Upper lobe of left lung (tissue), 6 donors: Measurements from ENCODE around the gene RBM42. TPM values are rescaled to one million over a fixed set of nuclear protein-coding genes. Genes with fewer than 3 reads are reported as not detected.

Source experiments
- ATAC-seq, 2 donors: fragments of 200-7000 bp; cut with Tn5 transposase; one replicate each; pipeline ENCODE4 v1.9.1; 2022; ENCODE audit warnings: mild to moderate bottlenecking in 2 of 2, moderate library complexity in 2 of 2; ENCODE audit not compliant: low FRiP score in 2 of 2
- DNase-seq, 2 donors: peaks; one replicate each; pipeline ENCODE4 v3.0.0-alpha.2; 2019 to 2020
- H3K27ac ChIP-seq, 4 donors: fragments of 200-600 bp; sonication (generic); one replicate each; pipeline ENCODE4 v1.5.1; 2016 to 2019
- H3K27me3 ChIP-seq, 4 donors: fragments of 200-600 bp; sonication (generic); one replicate each; pipeline ENCODE4 v1.5.1; 2017 to 2019
- H3K36me3 ChIP-seq, 4 donors: fragments of 200-600 bp; sonication (generic); one replicate each; pipeline ENCODE4 v1.5.1; 2016 to 2019
- H3K4me1 ChIP-seq, 4 donors: fragments of 200-600 bp; sonication (generic); one replicate each; pipeline ENCODE4 v1.5.1; 2018 to 2019
- H3K4me3 ChIP-seq, 4 donors: fragments of 200-600 bp; sonication (generic); one replicate each; pipeline ENCODE4 v1.5.1; 2017 to 2019; ENCODE audit warnings: mild to moderate bottlenecking in 2 of 4, moderate library complexity in 1 of 4
- H3K9me3 ChIP-seq, 4 donors: fragments of 200-600 bp; sonication (generic); one replicate each; pipeline ENCODE4 v1.5.1; 2018 to 2019
- CTCF ChIP-seq, 6 experiments: fragments of 450-650 bp in 4 of 6; fragments of 200-600 bp in 2 of 6; sonication (generic) in 2 of 6; IDR thresholded peaks; one replicate each; pipeline ENCODE4 v1.5.1; 2016 to 2019; ENCODE audit warnings: antibody characterized with exemption in 6 of 6
- EP300 ChIP-seq, 4 donors: sonication (generic); formaldehyde crosslinking; IDR thresholded peaks; one replicate each; pipeline ENCODE4 v1.5.1; 2017; ENCODE audit warnings: antibody characterized with exemption in 4 of 4, control low read depth in 2 of 4
- POLR2A ChIP-seq, 4 donors: fragments of 450-650 bp; IDR thresholded peaks; one replicate each; pipeline ENCODE4 v1.5.1; 2016 to 2017; ENCODE audit warnings: antibody characterized with exemption in 4 of 4, mild to moderate bottlenecking in 2 of 4
- POLR2AphosphoS5 ChIP-seq, 2 donors: sonication (generic); formaldehyde crosslinking; IDR thresholded peaks; one replicate each; pipeline ENCODE4 v1.5.1; 2017; ENCODE audit warnings: antibody characterized with exemption in 2 of 2
- WGBS, 2 donors: methylation state at CpG; one replicate each; pipeline ENCODE4 v1.1.5; 2017 to 2018; 5-methylcytosine and 5-hydroxymethylcytosine counted together
- total RNA-seq, 6 donors: library from RNA; depleted of rRNA in 4 of 6; stranded (reverse); fragments of >200 nt in 4 of 6; gene quantifications; one replicate each; pipeline versions ENCODE4 v1.1.0 to v1.2.1, GENCODE V29; 2016 to 2021
- donor health status: DM: no; HTN: no; CAD: no; lungs with moderate emphysema.
- donor health status: DM: no; HTN: yes; CAD: no; lungs with severe emphysema.

The RBM42 gene
- total RNA-seq, 6 donors from 2014 or later: 37.7 to 80.3 (median 71.3) TPM

- H3K27ac ChIP-seq: no peak overlapping the region
- no peaks in the 10 kb centered on the region for H3K4me1 ChIP-seq
- no peaks in the 10 kb centered on the region for H3K27me3 ChIP-seq
- ATAC-seq: no peak
- DNase-seq: peak in 1 of 2 donors; percentile 59
- no peak for TF ChIP-seq EP300 (IDR thresholded peaks at IDR 0.05)
- peaks cover 5 to 54% (median 14%) of the 10 kb centered on the region in 4 donors for H3K36me3 ChIP-seq
- WGBS, 2 donors: 94 to 96% methylated on average over 11 to 24 of the region's 24 CpGs
- no peak overlapping the region for H3K4me3 ChIP-seq
- H3K9me3 ChIP-seq: no peaks in the 10 kb centered on the region
Observed at GRCh38 chr19:35665157-35665556, 36.3 kb downstream of the RBM42 start.

GRCh38 chr19:35665604-35666003 lies 36.8 kb downstream of the RBM42 start:
- no peak for TF ChIP-seq POLR2AphosphoS5 (IDR thresholded peaks at IDR 0.05)
- H3K4me3 ChIP-seq: no peak overlapping the region
- no peak for ATAC-seq
- H3K36me3 ChIP-seq: peaks cover 5 to 50% (median 13%) of the 10 kb centered on the region in 4 donors
- no peaks in the 10 kb centered on the region for H3K4me1 ChIP-seq
- no peak overlapping the region for H3K27ac ChIP-seq
- H3K27me3 ChIP-seq: no peaks in the 10 kb centered on the region
- H3K9me3 ChIP-seq: no peaks in the 10 kb centered on the region
- WGBS, 2 donors: 81 to 94% methylated on average over 6 to 7 of the region's 7 CpGs
- DNase-seq: peak in 1 of 2 donors; percentile 49

- ATAC-seq (peak in 1 of 2 donors; percentile 28), DNase-seq (peak in 1 of 2 donors; percentile 56)
- WGBS, 2 donors: 82 to 86% methylated on average over 9 to 14 of the region's 16 CpGs
- Histone ChIP-seq H3K27ac (no peak within 1 kb of the TSS), H3K9me3 (no peaks in the 10 kb centered on the region), H3K4me3 (no peak within 1 kb of the TSS), H3K4me1 (no peaks in the 10 kb centered on the region), H3K36me3 (peaks cover 1 to 42% (median 9%) of the 10 kb centered on the region in 4 donors), H3K27me3 (no peaks in the 10 kb centered on the region)
- no peak for TF ChIP-seq EP300 (IDR thresholded peaks at IDR 0.05)
- TF ChIP-seq POLR2AphosphoS5 (IDR thresholded peaks at IDR 0.05): no peak
- no peak for TF ChIP-seq POLR2A (IDR thresholded peaks at IDR 0.05)
- TF ChIP-seq CTCF (IDR thresholded peaks at IDR 0.05): no peak
Observed at GRCh38 chr19:35666251-35666913, 37.5 kb downstream of the RBM42 start, which contains the start of gene UPK1A. TSS of gene UPK1A (plus strand) at chr19:35666517. CDS start at chr19:35666813, 296 bp downstream.

- TF ChIP-seq EP300 (IDR thresholded peaks at IDR 0.05): no peak
- no peak for TF ChIP-seq POLR2AphosphoS5 (IDR thresholded peaks at IDR 0.05)
- no peak for TF ChIP-seq CTCF (IDR thresholded peaks at IDR 0.05)
- TF ChIP-seq POLR2A (IDR thresholded peaks at IDR 0.05): no peak
- ATAC-seq (no peak), DNase-seq (no peak)
- Histone ChIP-seq H3K9me3 (no peaks in the 10 kb centered on the region), H3K27ac (no peak overlapping the region), H3K4me3 (no peak overlapping the region), H3K27me3 (peaks cover 0 to 11% (median 4%) of the 10 kb centered on the region in 4 donors), H3K4me1 (peaks cover 6 to 9% (median 6%) of the 10 kb centered on the region in 4 donors), H3K36me3 (peaks cover 0 to 12% (median 0%) of the 10 kb centered on the region in 4 donors)
- 80 to 86% methylated on average over 4 to 6 of the region's 6 CpGs for WGBS, 2 donors
Observed at GRCh38 chr19:35669566-35669965, 40.7 kb downstream of the RBM42 start.

- TF ChIP-seq CTCF (IDR thresholded peaks at IDR 0.05): no peak
- no peak for TF ChIP-seq POLR2AphosphoS5 (IDR thresholded peaks at IDR 0.05)
- no peak for TF ChIP-seq EP300 (IDR thresholded peaks at IDR 0.05)
- no peak for TF ChIP-seq POLR2A (IDR thresholded peaks at IDR 0.05)
- Histone ChIP-seq H3K4me3 (no peak overlapping the region), H3K27me3 (peaks cover 0 to 11% (median 4%) of the 10 kb centered on the region in 4 donors), H3K27ac (no peak overlapping the region), H3K9me3 (no peaks in the 10 kb centered on the region), H3K4me1 (peaks cover 6 to 9% (median 6%) of the 10 kb centered on the region in 4 donors), H3K36me3 (peaks cover 0 to 9% (median 0%) of the 10 kb centered on the region in 4 donors)
- ATAC-seq: no peak
- 46 to 52% methylated on average over 4 of the region's 4 CpGs for WGBS, 2 donors
- no peak for DNase-seq
Observed at GRCh38 chr19:35669974-35670373, 41.1 kb downstream of the RBM42 start.
